ENCODE measurements around the gene CMTR2.

Gene CMTR2

GRCh38 chr16:71264299-71264698 lies 24.9 kb downstream of the CMTR2 start:
- no peak for DNase-seq

GRCh38 chr16:71263582-71263981 lies 25.6 kb downstream of the CMTR2 start:
- no peak for DNase-seq

- no peak for DNase-seq
Measured at GRCh38 chr16:71262391-71262790, 26.8 kb downstream of the CMTR2 start.

- DNase-seq, result no peak
Measured at GRCh38 chr16:71260995-71261394, 28.2 kb downstream of the CMTR2 start.

GRCh38 chr16:71259086-71259485 lies 30.1 kb downstream of the CMTR2 start:
- DNase-seq, result peak in 1 of 2 donors; percentile 12

- no peak for DNase-seq
Measured at GRCh38 chr16:71258372-71258771, 30.8 kb downstream of the CMTR2 start.

GRCh38 chr16:71257768-71258167 lies 31.4 kb downstream of the CMTR2 start:
- DNase-seq, result no peak

- DNase-seq, result peak in 1 of 2 donors; percentile 18
Measured at GRCh38 chr16:71255721-71256120, 33.5 kb downstream of the CMTR2 start.

GRCh38 chr16:71254832-71255525 lies 34.2 kb downstream of the CMTR2 start:
- peak in 1 of 2 donors; percentile 12 for DNase-seq

GRCh38 chr16:71250461-71251235 lies 38.6 kb downstream of the CMTR2 start:
- no peak for DNase-seq

GRCh38 chr16:71249399-71249798 lies 39.8 kb downstream of the CMTR2 start:
- no peak for DNase-seq

GRCh38 chr16:71247478-71247877 lies 41.7 kb downstream of the CMTR2 start:
- DNase-seq, result no peak

- DNase-seq, result no peak
Measured at GRCh38 chr16:71246309-71246708, 42.9 kb downstream of the CMTR2 start.

GRCh38 chr16:71244521-71244920 lies 44.7 kb downstream of the CMTR2 start:
- no peak for DNase-seq

GRCh38 chr16:71242601-71243000 lies 46.6 kb downstream of the CMTR2 start:
- DNase-seq, result no peak

- no peak for DNase-seq
Measured at GRCh38 chr16:71242036-71242435, 47.2 kb downstream of the CMTR2 start.

Measured in CD4-positive, alpha-beta T cell treated with Interleukin-4 for 1 hour (primary cell).